Panc1 (cell line): ENCODE data around the gene XCR1. TPM values are rescaled to one million over a fixed set of nuclear protein-coding genes. Genes with fewer than 3 reads are reported as not detected.
"Not testable (repeated sequence)": the region's sequence is repeated elsewhere in the genome, so short reads cannot be mapped to it uniquely, and the experiment has no call there.

Experiments used
- ATAC-seq: fragments of 200-7000 bp; cut with Tn5 transposase; 2 replicates; pipeline ENCODE4 v1.9.1; 2020; ENCODE audit warnings: mild to moderate bottlenecking, moderate library complexity
- BruUV-seq: library from RNA; stranded (reverse); fragments of 400-500 nt; replicated peaks from 2 replicates; lab custom pipeline; 2021; lab: Mats Ljungman, UMichigan
- CTCF ChIA-PET: fragments of 300-600 bp; sonication (Branson Sonifier 250); formaldehyde crosslinking; loops from one replicate; lab custom pipeline; 2022; ENCODE audit warnings: antibody characterized with exemption; lab: Charles Lee
- POLR2A ChIA-PET: fragments of 300-600 bp; sonication (Branson Sonifier 250); formaldehyde crosslinking; loops from one replicate; lab custom pipeline; 2022; ENCODE audit warnings: antibody characterized with exemption; lab: Charles Lee
- DNase-seq: peaks from one replicate; pipeline ENCODE4 v3.0.0-alpha.2; 2010; ENCODE audit warnings: low read depth, low spot score
- H3K27ac ChIP-seq: 2 replicates; pipeline ENCODE4 v1.5.1; 2011; ENCODE audit warnings: mild to moderate bottlenecking, low read length, inconsistent platforms
- H3K27me3 ChIP-seq: fragments of 200-500 bp; sonication (Bioruptor generic); 2 replicates; pipeline ENCODE4 v1.6.0; 2014; ENCODE audit warnings: low read length, inconsistent platforms; ENCODE audit not compliant: control insufficient read depth, insufficient read depth
- H3K36me3 ChIP-seq: fragments of 200-500 bp; sonication (Bioruptor generic); 2 replicates; pipeline ENCODE4 v1.5.1; 2014; ENCODE audit warnings: inconsistent platforms, mild to moderate bottlenecking, low read length, moderate library complexity; ENCODE audit not compliant: control insufficient read depth, insufficient read depth
- H3K4me1 ChIP-seq: 2 replicates; pipeline ENCODE4 v1.5.1; 2011; ENCODE audit warnings: inconsistent platforms, mild to moderate bottlenecking, low read length, moderate library complexity; ENCODE audit not compliant: control insufficient read depth, insufficient read depth
- H3K4me3 ChIP-seq, 2 experiments: 2 replicates each; pipeline ENCODE4 v1.5.1; 2011 to 2012; ENCODE audit warnings: low read depth in 2 of 2, low read length in 2 of 2, mild to moderate bottlenecking in 2 of 2, inconsistent platforms in 1 of 2, moderate library complexity in 1 of 2
- H3K9me3 ChIP-seq: fragments of 200-500 bp; sonication (Bioruptor generic); 2 replicates; pipeline ENCODE4 v1.5.1; 2014; ENCODE audit warnings: low read depth, mild to moderate bottlenecking, inconsistent platforms, low read length, moderate library complexity; ENCODE audit not compliant: control insufficient read depth, insufficient read depth
- POLR2AphosphoS5 ChIP-seq: IDR thresholded peaks from 2 replicates; pipeline ENCODE4 v1.6.1; 2012; ENCODE audit warnings: mild to moderate bottlenecking, low read depth, low read length, moderate library complexity
- SIN3A ChIP-seq: IDR thresholded peaks from 2 replicates; pipeline ENCODE4 v1.6.1; 2012; ENCODE audit warnings: low read depth, mild to moderate bottlenecking, low read length, moderate library complexity, borderline replicate concordance; ENCODE audit not compliant: insufficient read depth
- TCF7L2 ChIP-seq: IDR thresholded peaks from 2 replicates; pipeline ENCODE4 v1.6.1; 2011; ENCODE audit warnings: mild to moderate bottlenecking, low read depth, low read length, inconsistent platforms
- in situ Hi-C: cut with HindIII; loops from 2 replicates; pipeline ENCODE4 v1.10.0; 2016; ENCODE audit warnings: low sequenced_read_pairs, low pct_unique_long_range_greater_than_20kb
- intact Hi-C: fragments of 100-400 bp; cut with micrococcal nuclease; formaldehyde crosslinking; loops from one replicate; pipeline ENCODE4 v1.10.0; 2022; ENCODE audit not compliant: unreplicated experiment
- total RNA-seq: library from RNA; stranded (reverse); gene quantifications from one replicate; pipeline ENCODE4 v1.2.1, GENCODE V29; 2021; ENCODE audit not compliant: unreplicated experiment
- TF ChIP-seq, protein P1 (sequence below): fragments of 450-650 bp; IDR thresholded peaks from 2 replicates; pipeline ENCODE4 v1.5.1; 2017; ENCODE audit warnings: mild to moderate bottlenecking
- TF ChIP-seq, protein P2 (sequence below), 2 experiments: IDR thresholded peaks; 2 replicates each; pipeline ENCODE4 v1.6.1; 2011 to 2012; ENCODE audit warnings: low read depth in 2 of 2, control low read depth in 1 of 2, low read length in 1 of 2, mild to moderate bottlenecking in 1 of 2, moderate library complexity in 1 of 2; ENCODE audit not compliant: insufficient read depth in 1 of 2

XCR1 gene
- total RNA-seq, 1 experiment from 2014 or later = not detected

DNA sequence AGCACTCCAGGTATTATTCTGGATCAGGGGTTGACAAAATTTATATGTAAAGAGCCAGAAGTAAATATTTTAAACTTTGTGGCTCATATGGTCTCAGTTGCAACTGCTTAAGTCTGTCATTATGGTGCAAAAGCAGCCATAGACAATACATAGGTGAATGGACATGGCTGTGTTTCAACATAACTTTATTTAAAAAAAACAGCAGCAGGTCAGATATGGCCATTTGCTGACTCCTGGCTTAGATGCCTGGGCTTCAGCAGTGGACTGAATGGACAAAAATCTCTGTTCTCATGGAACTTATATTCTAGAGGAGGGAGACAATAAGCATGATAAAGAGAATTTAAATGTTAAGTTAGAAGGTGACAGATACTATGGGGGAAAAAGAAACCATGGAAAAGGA lies 20.0 kb downstream of the XCR1 start:
- TF ChIP-seq, protein P1, sequence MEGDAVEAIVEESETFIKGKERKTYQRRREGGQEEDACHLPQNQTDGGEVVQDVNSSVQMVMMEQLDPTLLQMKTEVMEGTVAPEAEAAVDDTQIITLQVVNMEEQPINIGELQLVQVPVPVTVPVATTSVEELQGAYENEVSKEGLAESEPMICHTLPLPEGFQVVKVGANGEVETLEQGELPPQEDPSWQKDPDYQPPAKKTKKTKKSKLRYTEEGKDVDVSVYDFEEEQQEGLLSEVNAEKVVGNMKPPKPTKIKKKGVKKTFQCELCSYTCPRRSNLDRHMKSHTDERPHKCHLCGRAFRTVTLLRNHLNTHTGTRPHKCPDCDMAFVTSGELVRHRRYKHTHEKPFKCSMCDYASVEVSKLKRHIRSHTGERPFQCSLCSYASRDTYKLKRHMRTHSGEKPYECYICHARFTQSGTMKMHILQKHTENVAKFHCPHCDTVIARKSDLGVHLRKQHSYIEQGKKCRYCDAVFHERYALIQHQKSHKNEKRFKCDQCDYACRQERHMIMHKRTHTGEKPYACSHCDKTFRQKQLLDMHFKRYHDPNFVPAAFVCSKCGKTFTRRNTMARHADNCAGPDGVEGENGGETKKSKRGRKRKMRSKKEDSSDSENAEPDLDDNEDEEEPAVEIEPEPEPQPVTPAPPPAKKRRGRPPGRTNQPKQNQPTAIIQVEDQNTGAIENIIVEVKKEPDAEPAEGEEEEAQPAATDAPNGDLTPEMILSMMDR = no peak
- TF ChIP-seq POLR2AphosphoS5 (no peak), SIN3A (no peak), TCF7L2 (no peak)
- TF ChIP-seq, protein P2, sequence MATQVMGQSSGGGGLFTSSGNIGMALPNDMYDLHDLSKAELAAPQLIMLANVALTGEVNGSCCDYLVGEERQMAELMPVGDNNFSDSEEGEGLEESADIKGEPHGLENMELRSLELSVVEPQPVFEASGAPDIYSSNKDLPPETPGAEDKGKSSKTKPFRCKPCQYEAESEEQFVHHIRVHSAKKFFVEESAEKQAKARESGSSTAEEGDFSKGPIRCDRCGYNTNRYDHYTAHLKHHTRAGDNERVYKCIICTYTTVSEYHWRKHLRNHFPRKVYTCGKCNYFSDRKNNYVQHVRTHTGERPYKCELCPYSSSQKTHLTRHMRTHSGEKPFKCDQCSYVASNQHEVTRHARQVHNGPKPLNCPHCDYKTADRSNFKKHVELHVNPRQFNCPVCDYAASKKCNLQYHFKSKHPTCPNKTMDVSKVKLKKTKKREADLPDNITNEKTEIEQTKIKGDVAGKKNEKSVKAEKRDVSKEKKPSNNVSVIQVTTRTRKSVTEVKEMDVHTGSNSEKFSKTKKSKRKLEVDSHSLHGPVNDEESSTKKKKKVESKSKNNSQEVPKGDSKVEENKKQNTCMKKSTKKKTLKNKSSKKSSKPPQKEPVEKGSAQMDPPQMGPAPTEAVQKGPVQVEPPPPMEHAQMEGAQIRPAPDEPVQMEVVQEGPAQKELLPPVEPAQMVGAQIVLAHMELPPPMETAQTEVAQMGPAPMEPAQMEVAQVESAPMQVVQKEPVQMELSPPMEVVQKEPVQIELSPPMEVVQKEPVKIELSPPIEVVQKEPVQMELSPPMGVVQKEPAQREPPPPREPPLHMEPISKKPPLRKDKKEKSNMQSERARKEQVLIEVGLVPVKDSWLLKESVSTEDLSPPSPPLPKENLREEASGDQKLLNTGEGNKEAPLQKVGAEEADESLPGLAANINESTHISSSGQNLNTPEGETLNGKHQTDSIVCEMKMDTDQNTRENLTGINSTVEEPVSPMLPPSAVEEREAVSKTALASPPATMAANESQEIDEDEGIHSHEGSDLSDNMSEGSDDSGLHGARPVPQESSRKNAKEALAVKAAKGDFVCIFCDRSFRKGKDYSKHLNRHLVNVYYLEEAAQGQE (IDR thresholded peaks at IDR 0.05; ENCODE audit: insufficient read depth in 1 of 2, low read depth in 2 of 2, low read length in 1 of 2) = no peak
- ChIA-PET CTCF (no interaction called here), POLR2A (no interaction called here)
- H3K27me3 ChIP-seq = no peaks in the 10 kb centered on the region
- no peaks in the 10 kb centered on the region for H3K36me3 ChIP-seq
- DNase-seq = no peak
- no TSS peak for BruUV-seq
- no peak overlapping the region for H3K4me3 ChIP-seq
- H3K4me1 ChIP-seq = no peaks in the 10 kb centered on the region
- H3K27ac ChIP-seq = no peak overlapping the region
- no peak for ATAC-seq
- no peaks in the 10 kb centered on the region for H3K9me3 ChIP-seq
- in situ Hi-C loops = no loop called here
- intact Hi-C loops = loop anchor here (5.0 kb wide), 1 partner anchor 265 kb away; no protein-coding TSS in a partner anchor

DNA sequence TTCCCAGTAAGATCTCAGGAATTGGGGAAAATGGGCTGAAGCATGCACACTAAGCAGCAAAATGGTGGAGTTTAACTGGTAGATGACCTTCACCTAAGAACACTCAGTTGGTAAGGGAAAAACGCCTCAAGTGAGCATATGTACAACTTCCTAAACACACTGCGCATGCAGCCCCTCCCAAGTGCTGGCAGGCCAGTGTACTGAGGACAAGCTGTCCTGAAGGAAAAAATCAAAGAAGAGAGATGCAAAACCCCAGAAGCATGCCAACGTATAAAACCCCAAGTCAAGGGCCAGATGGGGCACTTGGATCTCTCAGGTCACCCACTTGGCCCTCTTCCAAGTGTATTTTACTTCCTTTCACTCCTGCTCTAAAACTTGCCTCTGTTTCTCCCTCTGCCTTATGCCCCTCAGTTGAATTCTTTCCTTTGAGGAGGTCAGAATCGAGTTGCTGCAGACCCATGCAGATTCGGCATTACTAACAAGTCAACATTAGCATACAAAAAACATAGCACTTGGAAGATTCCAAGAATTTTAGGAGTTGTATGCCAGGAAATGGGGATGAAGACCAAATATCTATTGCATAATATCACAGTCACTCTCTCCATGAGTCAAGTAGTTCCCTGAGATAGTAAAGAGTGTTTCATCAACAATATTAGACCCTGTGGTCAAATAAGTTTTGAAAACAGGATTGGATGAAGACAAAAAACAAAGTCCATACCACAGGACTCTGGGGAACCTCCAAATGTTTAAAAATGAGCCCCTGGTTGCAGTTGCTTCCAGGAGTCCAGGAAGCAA lies 20.8 kb downstream of the XCR1 start:
- BruUV-seq = no TSS peak
- Histone ChIP-seq H3K27me3 (no peaks in the 10 kb centered on the region), H3K4me1 (no peaks in the 10 kb centered on the region), H3K4me3 (no peak overlapping the region), H3K27ac (no peak overlapping the region), H3K36me3 (no peaks in the 10 kb centered on the region), H3K9me3 (no peaks in the 10 kb centered on the region)
- ATAC-seq = no peak
- no peak for DNase-seq
- POLR2A ChIA-PET = no interaction called here
- CTCF ChIA-PET = no interaction called here
- TF ChIP-seq SIN3A (no peak), POLR2AphosphoS5 (no peak), TCF7L2 (no peak)
- TF ChIP-seq, protein P1 = no peak
- TF ChIP-seq, protein P2 (IDR thresholded peaks at IDR 0.05; ENCODE audit: insufficient read depth in 1 of 2, low read depth in 2 of 2, low read length in 1 of 2) = no peak
- intact Hi-C loops (loop anchor here (5.0 kb wide), 1 partner anchor 266 kb away; no protein-coding TSS in a partner anchor), in situ Hi-C loops (no loop called here)

DNA sequence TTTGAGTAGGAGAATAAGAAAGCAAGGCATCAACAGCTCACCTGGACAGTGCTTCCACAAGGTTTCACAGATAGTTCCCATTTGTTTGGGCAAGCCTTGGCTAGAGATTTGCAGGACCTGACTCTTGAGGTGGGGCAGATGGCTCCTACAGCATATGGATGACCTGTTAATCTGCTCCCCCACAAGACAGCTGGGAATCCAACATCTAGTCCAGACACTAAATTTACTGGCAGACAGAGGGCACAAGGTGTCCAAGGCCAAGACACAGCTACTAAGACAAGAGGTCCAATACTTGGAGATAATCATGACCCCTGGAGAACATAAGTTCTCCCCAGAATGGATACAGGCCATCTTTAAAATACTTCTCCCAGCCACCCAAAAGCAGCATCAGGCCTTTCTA lies 23.6 kb downstream of the XCR1 start:
- H3K36me3 ChIP-seq, in situ Hi-C loops, H3K4me3 ChIP-seq, DNase-seq, H3K27me3 ChIP-seq, H3K9me3 ChIP-seq, H3K27ac ChIP-seq, intact Hi-C loops, H3K4me1 ChIP-seq, POLR2A ChIA-PET, ATAC-seq, CTCF ChIA-PET, BruUV-seq: not testable (repeated sequence)
